Endothelial cell (in vitro differentiated cells): ENCODE data around the gene LIN7B. TPM values are rescaled to one million over a fixed set of nuclear protein-coding genes. Genes with fewer than 3 reads are reported as not detected.

ENCODE experiments used
- DNase-seq: peaks from one replicate; pipeline ENCODE4 v3.0.0; 2021; ENCODE audit warnings: low spot score
- H3K27ac Mint-ChIP-seq: one replicate; pipeline ENCODE4 v1.8.0; 2021; ENCODE audit warnings: mixed read lengths, inconsistent platforms; ENCODE audit not compliant: unreplicated experiment
- H3K27me3 Mint-ChIP-seq: one replicate; pipeline ENCODE4 v1.8.0; 2021; ENCODE audit warnings: mild to moderate bottlenecking, moderate library complexity, mixed read lengths, inconsistent platforms; ENCODE audit not compliant: unreplicated experiment
- H3K36me3 Mint-ChIP-seq: one replicate; pipeline ENCODE4 v1.8.0; 2021; ENCODE audit warnings: mild to moderate bottlenecking, low read depth, mixed read lengths, inconsistent platforms; ENCODE audit not compliant: unreplicated experiment
- H3K4me1 Mint-ChIP-seq: one replicate; pipeline ENCODE4 v1.8.0; 2021; ENCODE audit warnings: mild to moderate bottlenecking, mixed read lengths, inconsistent platforms; ENCODE audit not compliant: unreplicated experiment
- H3K4me3 Mint-ChIP-seq: one replicate; pipeline ENCODE4 v1.8.0; 2021; ENCODE audit warnings: mild to moderate bottlenecking, mixed read lengths, inconsistent platforms; ENCODE audit not compliant: unreplicated experiment
- H3K9me3 Mint-ChIP-seq: one replicate; pipeline ENCODE4 v1.8.0; 2021; ENCODE audit warnings: mixed read lengths, inconsistent platforms; ENCODE audit not compliant: unreplicated experiment
- CTCF ChIP-seq: fragments of 200-600 bp; sonication (generic); IDR thresholded peaks from one replicate; pipeline ENCODE4 v1.5.0; 2021; ENCODE audit warnings: antibody characterized with exemption; ENCODE audit not compliant: unreplicated experiment
- total RNA-seq: library from RNA; stranded (reverse); fragmentation: NEBNext Ultra II Directional; extraction: Animal tissue kit (Norgen Biotek cat#: 25700); gene quantifications from one replicate; pipeline ENCODE4 v1.2.1, GENCODE V29; 2021; ENCODE audit not compliant: unreplicated experiment

The LIN7B gene
- total RNA-seq, 1 donor from 2014 or later: 5.8 TPM

- peaks cover 5% of the 10 kb centered on the region for H3K4me1 Mint-ChIP-seq
- no peak for DNase-seq
- no peaks in the 10 kb centered on the region for H3K9me3 Mint-ChIP-seq
- peaks cover 3% of the 10 kb centered on the region for H3K36me3 Mint-ChIP-seq
- H3K4me3 Mint-ChIP-seq: no peak overlapping the region
- TF ChIP-seq CTCF: no peak
- peak overlapping the region; percentile 76 for H3K27ac Mint-ChIP-seq
- H3K27me3 Mint-ChIP-seq: peaks cover 8% of the 10 kb centered on the region
Measured at GRCh38 chr19:49080392-49080791, 33.8 kb upstream of the LIN7B start.

DNA sequence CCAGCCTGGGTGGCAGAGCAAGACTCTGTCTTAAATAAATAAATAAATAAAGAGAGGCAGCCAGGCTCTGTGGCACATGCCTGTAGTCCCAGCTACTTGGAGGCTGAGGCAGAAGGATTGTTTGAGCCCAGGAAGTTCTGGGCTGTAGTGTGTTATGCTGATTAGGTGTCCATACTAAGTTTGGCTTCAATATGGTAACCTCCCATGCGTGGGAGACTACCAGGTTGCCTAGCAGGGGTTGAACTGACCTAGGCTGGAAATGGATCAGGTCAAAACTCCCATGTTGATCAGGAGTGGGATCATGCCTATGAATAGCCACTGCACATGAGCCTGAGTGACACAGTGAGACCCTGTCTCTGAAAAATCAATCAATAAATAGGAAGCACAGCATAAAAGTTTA, 32.9 kb upstream of the LIN7B start:
- H3K9me3 Mint-ChIP-seq: no peaks in the 10 kb centered on the region
- H3K4me1 Mint-ChIP-seq: peaks cover 10% of the 10 kb centered on the region
- peaks cover 11% of the 10 kb centered on the region for H3K27me3 Mint-ChIP-seq
- no peak for TF ChIP-seq CTCF
- H3K27ac Mint-ChIP-seq: no peak overlapping the region
- H3K4me3 Mint-ChIP-seq: no peak overlapping the region
- peaks cover 8% of the 10 kb centered on the region for H3K36me3 Mint-ChIP-seq
- DNase-seq: no peak

DNA sequence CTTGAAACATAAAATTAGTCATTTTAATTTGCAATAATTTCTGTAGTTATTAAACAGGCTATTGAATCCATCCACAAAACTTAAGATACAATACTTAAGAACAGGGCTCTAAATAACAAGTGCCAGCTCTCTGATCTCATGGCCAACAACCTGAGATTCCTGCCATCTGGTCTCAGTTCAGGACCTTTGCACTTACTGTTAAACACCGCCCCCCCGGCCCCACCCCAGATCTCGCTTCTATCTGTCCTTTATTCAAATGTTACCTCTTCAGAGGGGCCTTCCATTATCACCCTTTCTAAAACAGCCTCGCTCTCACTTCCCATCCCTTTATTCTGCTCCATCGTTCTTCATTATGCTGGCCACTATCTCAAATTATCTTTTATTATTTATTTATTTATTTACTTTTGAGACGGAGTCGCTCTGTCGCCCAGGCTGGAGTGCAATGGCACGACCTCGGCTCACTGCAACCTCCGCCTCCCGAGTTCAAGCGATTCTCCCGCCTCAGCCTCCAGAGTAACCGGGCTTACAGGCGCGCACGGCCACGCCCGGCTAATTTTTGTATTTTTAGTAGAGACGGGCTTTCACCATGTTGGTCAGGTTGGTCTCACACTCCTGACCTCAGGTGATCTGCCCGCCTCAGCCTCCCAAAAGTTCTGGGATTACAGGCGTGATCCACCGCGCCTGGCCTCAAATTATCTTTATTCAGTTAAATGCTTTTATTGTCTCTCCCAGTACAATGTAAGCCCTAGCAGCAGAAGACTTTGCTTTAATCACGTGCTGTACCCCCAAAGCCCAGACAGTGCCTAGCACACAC, 29.8 kb upstream of the LIN7B start:
- peaks cover 24% of the 10 kb centered on the region for H3K36me3 Mint-ChIP-seq
- peaks cover 9% of the 10 kb centered on the region for H3K27me3 Mint-ChIP-seq
- peaks cover 20% of the 10 kb centered on the region for H3K4me1 Mint-ChIP-seq
- TF ChIP-seq CTCF: no peak
- DNase-seq: no peak
- H3K4me3 Mint-ChIP-seq: peak overlapping the region; percentile 100
- H3K27ac Mint-ChIP-seq: peak overlapping the region; percentile 95
- H3K9me3 Mint-ChIP-seq: no peaks in the 10 kb centered on the region

- Mint-ChIP-seq H3K9me3 (no peaks in the 10 kb centered on the region), H3K36me3 (peaks cover 27% of the 10 kb centered on the region), H3K4me1 (peaks cover 22% of the 10 kb centered on the region), H3K27me3 (peaks cover 9% of the 10 kb centered on the region), H3K4me3 (peak within 1 kb of the TSS; percentile 100), H3K27ac (peak within 1 kb of the TSS; percentile 95)
- no peak for TF ChIP-seq CTCF
- peak; percentile 100 for DNase-seq
Measured at GRCh38 chr19:49085020-49085867, 28.9 kb upstream of the LIN7B start, which contains the start of gene SNRNP70. Gene SNRNP70 (plus strand): TSS chr19:49085451. CDS start chr19:49086415, 964 bp downstream.
